M059J (cell line): ENCODE measurements around the gene HMOX2. TPM values are rescaled to one million over a fixed set of nuclear protein-coding genes. Genes with fewer than 3 reads are reported as not detected.

Source experiments
- DNase-seq: peaks from one replicate; pipeline ENCODE4 v3.0.0-alpha.2; 2012; ENCODE audit warnings: low read depth
- total RNA-seq: library from RNA; depleted of rRNA; stranded (reverse); fragments of >200 nt; shearing (Covaris generic); gene quantifications from 2 replicates; pipeline ENCODE4 v1.2.3, GENCODE V29; 2014; rRNA removed

The HMOX2 gene
- total RNA-seq, result 54.5 and 86.1 TPM in 2 replicates

GRCh38 chr16:4475880-4476788 is at the start of gene HMOX2:
Gene HMOX2 (plus strand): TSS chr16:4476398. CDS start chr16:4505525, 29,127 bp downstream.
- peak; percentile 89 for DNase-seq

- no peak for DNase-seq
Observed at GRCh38 chr16:4426722-4427372, 49.4 kb upstream of the HMOX2 start.

GRCh38 chr16:4428500-4428899 is 47.7 kb upstream of the HMOX2 start:
- no peak for DNase-seq

GRCh38 chr16:4431023-4431422 is 45.2 kb upstream of the HMOX2 start:
- DNase-seq, result no peak

GRCh38 chr16:4433228-4433627 is 43.0 kb upstream of the HMOX2 start:
- DNase-seq, result no peak

GRCh38 chr16:4433914-4434787 is 42.0 kb upstream of the HMOX2 start:
- DNase-seq, result no peak

GRCh38 chr16:4435337-4436067 is 40.7 kb upstream of the HMOX2 start:
- no peak for DNase-seq

- no peak for DNase-seq
Observed at GRCh38 chr16:4437366-4437765, 38.8 kb upstream of the HMOX2 start.

GRCh38 chr16:4442371-4442770 is 33.8 kb upstream of the HMOX2 start:
- no peak for DNase-seq

- DNase-seq, result no peak
Observed at GRCh38 chr16:4443271-4443670, 32.9 kb upstream of the HMOX2 start.

- no peak for DNase-seq
Observed at GRCh38 chr16:4443986-4444385, 32.2 kb upstream of the HMOX2 start.

GRCh38 chr16:4450430-4450829 is 25.8 kb upstream of the HMOX2 start:
- no peak for DNase-seq

- no peak for DNase-seq
Observed at GRCh38 chr16:4450931-4451519, 25.2 kb upstream of the HMOX2 start.

- DNase-seq, result no peak
Observed at GRCh38 chr16:4452674-4453073, 23.5 kb upstream of the HMOX2 start.

GRCh38 chr16:4454623-4455022 is 21.6 kb upstream of the HMOX2 start:
- no peak for DNase-seq

GRCh38 chr16:4455081-4455480 is 21.1 kb upstream of the HMOX2 start:
- DNase-seq, result no peak

GRCh38 chr16:4455951-4456350 is 20.2 kb upstream of the HMOX2 start:
- no peak for DNase-seq

GRCh38 chr16:4460936-4461249 is 15.3 kb upstream of the HMOX2 start:
- DNase-seq, result no peak

GRCh38 chr16:4461250-4462085 is 14.7 kb upstream of the HMOX2 start:
- DNase-seq, result no peak

- no peak for DNase-seq
Observed at GRCh38 chr16:4463522-4464163, 12.6 kb upstream of the HMOX2 start.
